ENCODE measurements around the gene STK32C. TPM values are rescaled to one million over a fixed set of nuclear protein-coding genes. Genes with fewer than 3 reads are reported as not detected.
"Not testable (repeated sequence)": the region's sequence is repeated elsewhere in the genome, so short reads cannot be mapped to it uniquely, and the experiment has no call there.

STK32C gene
- total RNA-seq, 1 experiment from 2014 or later, result 16.7 TPM

- no peak for DNase-seq (ENCODE audit: low read depth)
These were observed 137.8 kb downstream of the STK32C start for GRCh38 chr10:132169766-132170560.

- no peak for DNase-seq (ENCODE audit: low read depth)
These were observed 138.6 kb downstream of the STK32C start for GRCh38 chr10:132169031-132169765.

- no peak for DNase-seq (ENCODE audit: low read depth)
These were observed 139.1 kb downstream of the STK32C start for GRCh38 chr10:132168571-132169030.

- DNase-seq (ENCODE audit: low read depth), result no peak
These were observed 139.8 kb downstream of the STK32C start for GRCh38 chr10:132167976-132168375.

- DNase-seq (ENCODE audit: low read depth), result no peak
These were observed 140.6 kb downstream of the STK32C start for GRCh38 chr10:132167041-132167674.

- no peak for DNase-seq (ENCODE audit: low read depth)
These were observed 141.4 kb downstream of the STK32C start for GRCh38 chr10:132166216-132166950.

- no peak for DNase-seq (ENCODE audit: low read depth)
These were observed 142.3 kb downstream of the STK32C start for GRCh38 chr10:132165416-132165980.

- no peak for DNase-seq (ENCODE audit: low read depth)
These were observed 142.9 kb downstream of the STK32C start for GRCh38 chr10:132164761-132165278.

- no peak for DNase-seq (ENCODE audit: low read depth)
These were observed 143.8 kb downstream of the STK32C start for GRCh38 chr10:132163826-132164515.

- DNase-seq (ENCODE audit: low read depth), result no peak
These were observed 144.4 kb downstream of the STK32C start for GRCh38 chr10:132163278-132163765.

GRCh38 chr10:132162590-132163277, 145.0 kb downstream of the STK32C start:
- DNase-seq (ENCODE audit: low read depth), result no peak

- DNase-seq (ENCODE audit: low read depth), result no peak
These were observed 145.7 kb downstream of the STK32C start for GRCh38 chr10:132162021-132162531.

GRCh38 chr10:132160834-132161622, 146.7 kb downstream of the STK32C start:
- DNase-seq (ENCODE audit: low read depth), result not testable (repeated sequence)

- DNase-seq (ENCODE audit: low read depth), result not testable (repeated sequence)
These were observed 147.5 kb downstream of the STK32C start for GRCh38 chr10:132160231-132160630.

GRCh38 chr10:132159302-132160230, 148.2 kb downstream of the STK32C start:
- not testable (repeated sequence) for DNase-seq (ENCODE audit: low read depth)

- DNase-seq (ENCODE audit: low read depth), result no peak
These were observed 148.9 kb downstream of the STK32C start for GRCh38 chr10:132158823-132159222.

GRCh38 chr10:132158122-132158741, 149.5 kb downstream of the STK32C start:
- no peak for DNase-seq (ENCODE audit: low read depth)
